Measurements from ENCODE around the gene PDE10A.
"Not testable (repeated sequence)": the region's sequence is repeated elsewhere in the genome, so short reads cannot be mapped to it uniquely, and the experiment has no call there.

PDE10A gene

DNA sequence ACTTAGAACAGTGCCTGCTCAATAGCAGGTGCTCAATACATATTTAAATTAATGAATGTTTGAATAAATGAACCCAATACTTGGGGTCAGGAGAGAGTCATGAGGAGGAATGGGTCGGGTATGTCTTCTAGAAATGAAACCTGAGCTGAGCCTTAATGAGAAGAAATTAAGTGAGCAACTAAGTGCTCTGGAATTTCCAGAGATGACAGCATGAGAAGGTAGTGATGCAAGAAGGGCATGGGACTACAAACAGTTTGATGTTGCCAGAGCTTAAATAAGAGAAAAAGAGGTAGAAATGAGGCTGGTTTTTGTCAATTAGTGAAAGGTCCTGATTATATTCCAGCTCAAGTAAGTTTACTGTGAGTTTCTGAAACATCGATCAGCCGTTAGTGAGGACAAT lies 82.9 kb downstream of the PDE10A start:
- no peak for DNase-seq

DNA sequence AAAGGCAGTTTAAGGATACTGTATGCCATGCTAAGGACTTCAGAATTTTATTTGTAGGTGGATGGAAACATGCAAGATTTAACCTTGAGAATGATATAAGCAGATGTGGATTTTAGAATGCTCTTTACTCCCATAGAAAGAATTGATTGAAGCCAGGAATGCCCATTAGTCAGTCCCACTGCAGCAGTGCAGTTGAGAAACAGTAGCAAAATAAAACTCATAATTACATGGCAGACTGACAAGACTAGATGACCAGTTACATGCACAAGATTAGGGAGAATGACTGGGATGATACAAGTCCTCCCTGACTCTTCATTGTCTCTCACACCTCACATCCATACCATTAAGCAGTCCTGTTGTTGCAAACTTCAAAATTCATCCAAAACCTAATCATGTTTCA lies 83.9 kb downstream of the PDE10A start:
- DNase-seq: no peak

DNA sequence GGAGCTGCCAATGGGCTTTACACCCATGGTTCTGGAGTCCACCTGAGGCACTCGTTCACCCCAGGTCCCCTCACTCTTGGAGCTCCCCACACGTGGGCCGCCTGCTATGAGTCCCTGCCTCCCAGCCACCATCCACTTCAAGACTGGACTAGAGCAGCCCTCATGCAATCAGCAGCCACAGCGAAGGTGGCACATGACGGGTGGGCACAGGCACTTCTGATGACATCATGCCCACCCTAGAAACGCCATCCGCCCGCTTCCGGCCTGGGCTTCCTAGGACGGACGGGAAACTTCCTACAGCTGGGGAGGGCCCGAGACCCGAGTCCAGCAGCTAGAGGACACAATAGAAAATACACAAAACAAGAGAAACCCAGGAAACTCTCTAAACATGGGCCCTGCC lies 85.5 kb downstream of the PDE10A start:
- no peak for DNase-seq

DNA sequence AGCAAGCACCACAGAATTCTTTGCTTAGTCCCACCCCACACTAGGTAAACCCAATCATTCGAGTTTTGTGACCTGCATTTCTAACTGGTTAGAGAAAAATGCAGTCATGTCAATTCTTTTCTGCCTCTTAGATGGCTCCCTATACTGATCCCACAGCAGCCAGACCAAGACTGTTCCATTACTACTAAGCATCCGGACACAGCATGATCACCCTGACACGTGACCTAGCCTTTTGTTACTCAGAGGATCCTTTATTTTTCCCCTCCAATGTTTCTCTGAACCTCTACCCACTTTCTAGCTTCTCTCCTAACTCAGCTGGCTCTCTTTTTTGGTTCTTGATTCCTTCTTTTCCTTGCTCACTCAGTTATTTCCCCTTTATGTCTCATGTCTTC lies 87.9 kb downstream of the PDE10A start:
- DNase-seq: no peak

DNA sequence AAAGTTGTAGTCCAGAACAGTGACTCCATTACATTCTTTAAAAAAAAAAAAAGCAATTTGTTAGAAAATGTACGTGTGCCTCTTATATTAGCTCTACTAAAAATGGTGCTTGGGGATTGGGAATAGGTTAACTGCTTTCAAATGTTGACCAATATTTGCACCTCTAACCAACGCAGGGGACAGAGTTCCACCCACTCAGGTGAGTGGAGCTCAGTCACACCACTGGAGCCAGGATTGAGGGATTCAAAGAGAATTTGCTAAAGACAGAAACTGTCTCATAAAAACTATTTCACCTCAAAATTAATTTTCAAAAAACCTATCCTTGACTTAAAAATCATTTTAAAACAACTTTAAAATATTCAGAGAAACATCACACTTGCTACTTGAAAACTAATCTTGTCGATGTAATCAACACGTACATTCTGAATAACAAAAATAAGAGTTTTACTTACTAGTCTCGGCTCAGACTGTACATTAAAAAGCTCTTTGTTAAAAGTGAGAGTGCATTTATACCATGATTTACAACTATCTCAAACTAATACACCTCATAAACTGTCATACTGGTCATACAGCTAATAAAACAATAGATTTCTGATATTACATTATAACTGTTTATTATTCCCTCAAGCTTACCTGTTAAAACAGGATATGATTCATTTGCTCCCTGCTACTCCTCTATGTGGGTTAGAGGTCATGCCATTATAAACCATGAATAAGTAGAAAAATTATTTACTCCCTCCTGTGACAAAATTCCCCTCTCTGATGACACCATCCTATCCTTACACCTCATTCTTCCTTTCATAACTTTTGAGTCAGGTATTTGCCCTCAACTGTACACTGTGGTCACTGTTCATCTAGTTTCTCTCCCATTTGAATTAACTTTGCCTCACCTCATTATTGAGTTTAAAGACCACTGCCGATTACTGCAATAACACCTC lies 88.6 kb downstream of the PDE10A start:
- no peak for DNase-seq

DNA sequence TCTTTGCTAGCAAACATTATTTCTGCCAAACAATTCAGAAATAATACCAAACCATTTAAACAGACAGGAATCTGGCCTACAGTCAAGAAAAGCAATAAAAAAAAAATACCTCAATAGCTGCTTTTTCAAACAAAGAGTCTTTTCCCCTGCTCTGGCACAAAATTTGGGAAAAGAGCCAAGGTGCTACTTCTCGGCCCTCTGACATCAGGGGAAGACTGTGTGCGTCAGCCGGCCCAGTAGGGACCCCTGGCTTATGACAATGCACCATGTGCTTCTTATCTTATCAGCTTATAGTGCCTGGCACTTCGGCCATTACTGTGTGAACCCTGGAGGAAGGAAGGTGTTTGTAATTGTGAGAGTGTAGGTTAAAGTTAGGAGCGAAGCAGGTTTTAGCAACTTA lies 89.4 kb downstream of the PDE10A start:
- DNase-seq: no peak

DNA sequence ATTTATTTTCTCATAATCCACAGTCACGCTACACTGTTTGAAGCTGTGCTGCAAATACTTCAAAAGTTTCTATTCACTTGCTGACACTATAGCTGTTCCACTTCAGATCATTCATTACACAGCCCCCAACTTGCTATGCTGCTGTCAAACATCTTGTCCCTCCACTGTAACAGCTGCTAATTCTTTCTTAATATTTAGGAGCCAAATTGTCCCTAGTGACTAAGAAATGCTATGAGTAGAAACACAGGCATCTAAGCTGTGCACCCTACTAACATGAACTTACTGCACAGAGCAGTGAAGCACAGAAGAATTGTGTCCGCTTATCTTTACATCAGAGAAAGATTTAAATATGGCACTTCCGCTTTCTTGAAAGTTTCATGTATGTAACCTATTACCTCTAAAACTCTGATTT lies 91.3 kb downstream of the PDE10A start:
- DNase-seq: no peak

DNA sequence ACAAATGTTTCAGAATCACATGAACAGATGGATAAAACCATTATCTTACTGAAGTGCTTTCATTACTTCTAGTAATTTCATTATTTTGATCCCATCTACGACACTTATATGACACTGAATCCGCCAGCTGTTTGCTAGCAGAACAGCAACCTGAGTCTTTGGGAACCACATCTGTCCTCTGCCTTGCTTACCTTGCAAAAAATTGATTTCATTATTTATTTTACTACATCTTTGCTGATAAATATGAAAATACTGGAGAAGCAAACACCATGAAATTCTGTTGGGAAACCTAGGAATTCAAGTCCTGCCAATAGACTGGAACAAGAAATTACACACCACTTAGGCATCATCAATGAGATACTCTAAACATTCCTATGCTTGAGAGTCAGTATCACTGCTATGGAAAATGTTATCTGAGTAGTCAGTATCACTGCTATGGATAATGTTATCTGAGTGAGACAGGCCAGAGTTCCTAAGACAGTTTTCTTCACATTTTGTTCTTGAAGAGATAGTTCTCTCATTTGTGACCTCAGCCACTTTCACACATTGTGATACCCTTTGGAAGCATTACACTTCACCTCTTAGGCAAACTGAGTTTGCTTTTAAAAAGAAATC lies 91.9 kb downstream of the PDE10A start:
- no peak for DNase-seq

DNA sequence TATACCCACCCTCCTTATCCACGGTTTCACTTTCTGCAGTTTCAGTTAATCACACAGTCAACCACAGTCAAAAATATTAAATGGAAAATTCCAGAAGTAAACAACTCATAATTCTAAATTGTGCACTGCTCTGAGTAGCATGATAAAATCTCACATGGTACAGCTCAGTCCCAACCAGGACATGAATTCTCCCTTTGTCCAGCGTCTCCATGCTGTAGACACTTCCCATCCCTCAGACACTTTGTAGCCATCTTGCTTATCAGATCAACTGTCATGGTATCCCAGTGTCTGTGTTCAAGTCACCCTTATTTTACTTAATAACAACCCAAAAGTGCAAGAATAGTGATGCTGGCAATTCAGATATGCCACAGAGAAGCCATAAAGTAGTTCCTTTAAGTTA lies 94.7 kb downstream of the PDE10A start:
- no peak for DNase-seq

DNA sequence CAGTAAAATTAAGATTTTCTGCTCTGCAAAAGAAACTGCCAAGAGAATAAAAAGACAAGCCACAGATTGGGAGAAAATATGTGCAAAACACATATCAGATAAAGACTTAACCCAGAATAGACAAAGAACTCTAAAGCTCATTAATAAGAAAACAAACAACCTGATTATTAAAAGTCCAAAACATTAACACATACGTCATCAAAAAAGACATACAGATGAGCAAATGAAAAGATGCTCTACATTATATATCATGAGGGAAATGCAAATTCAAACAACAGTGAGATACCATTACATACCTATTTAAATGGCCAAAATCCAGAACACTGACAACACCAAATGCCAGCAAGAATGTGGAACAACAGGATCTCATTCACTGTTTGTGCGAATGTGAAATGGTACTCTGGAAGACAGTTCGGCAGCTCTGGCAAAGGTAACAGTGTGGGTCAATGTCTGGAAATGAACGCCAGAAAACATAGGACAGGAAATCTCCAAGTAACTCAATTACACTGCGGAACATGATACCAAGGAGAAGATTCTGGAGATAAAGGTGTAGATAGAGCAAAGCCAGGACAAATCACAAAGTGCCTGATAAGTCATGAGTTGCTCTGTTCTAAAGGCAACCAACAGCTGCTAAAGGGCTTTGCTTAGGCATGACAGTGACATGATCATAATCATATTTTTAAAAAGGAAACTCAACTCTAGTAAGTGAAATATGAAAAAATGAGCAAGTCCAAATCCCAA lies 96.8 kb downstream of the PDE10A start:
- DNase-seq: no peak

DNA sequence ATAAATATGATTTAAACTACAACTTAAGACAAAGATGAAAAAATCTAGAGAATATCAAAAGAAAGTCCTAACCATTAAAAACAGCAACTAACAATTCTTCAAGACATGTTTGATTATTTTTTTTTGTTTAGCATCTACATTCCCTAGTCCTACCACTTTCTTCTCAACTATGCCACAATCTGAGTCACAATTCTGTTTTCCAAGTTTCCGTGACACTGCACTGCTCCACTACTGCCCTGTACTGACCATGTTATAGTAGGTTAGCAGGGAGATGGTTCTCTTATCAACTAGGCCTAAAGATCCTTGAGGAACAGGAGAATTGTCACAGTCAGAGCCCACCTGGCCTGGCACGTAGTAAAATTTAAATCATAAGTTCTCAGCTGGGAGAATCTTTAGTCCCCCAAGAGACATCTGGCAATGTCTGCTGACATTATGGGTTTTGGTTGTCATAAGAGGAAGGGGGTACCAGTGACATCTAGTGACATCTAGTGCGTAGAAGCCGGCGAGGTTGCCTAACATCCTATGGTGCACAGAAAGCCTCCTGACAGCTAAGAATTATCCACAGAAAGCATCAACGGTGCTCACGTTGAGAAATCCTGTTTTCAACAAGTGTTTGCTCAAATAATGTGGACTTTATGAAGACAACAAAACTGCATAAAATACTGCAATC lies 100.5 kb downstream of the PDE10A start:
- DNase-seq: no peak

DNA sequence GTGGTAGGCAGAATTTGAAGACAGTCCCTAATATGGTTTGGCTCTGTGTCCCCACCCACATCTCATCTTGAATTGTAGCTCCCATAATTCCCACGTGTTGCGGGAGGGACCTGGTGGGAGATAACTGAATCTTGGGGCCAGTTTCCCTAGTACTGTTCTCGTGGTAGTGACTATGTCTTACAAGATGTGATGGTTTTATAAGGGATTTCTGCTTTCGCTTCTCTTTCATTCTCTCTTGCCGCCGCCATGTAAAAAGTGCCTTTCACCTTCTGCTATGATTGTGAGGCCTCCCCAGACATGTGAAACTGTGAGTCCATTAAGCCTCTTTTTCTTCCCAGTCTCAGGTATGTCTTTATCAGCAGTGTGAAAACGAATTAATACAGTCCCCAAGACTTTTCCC lies 103.4 kb downstream of the PDE10A start:
- DNase-seq: no peak

DNA sequence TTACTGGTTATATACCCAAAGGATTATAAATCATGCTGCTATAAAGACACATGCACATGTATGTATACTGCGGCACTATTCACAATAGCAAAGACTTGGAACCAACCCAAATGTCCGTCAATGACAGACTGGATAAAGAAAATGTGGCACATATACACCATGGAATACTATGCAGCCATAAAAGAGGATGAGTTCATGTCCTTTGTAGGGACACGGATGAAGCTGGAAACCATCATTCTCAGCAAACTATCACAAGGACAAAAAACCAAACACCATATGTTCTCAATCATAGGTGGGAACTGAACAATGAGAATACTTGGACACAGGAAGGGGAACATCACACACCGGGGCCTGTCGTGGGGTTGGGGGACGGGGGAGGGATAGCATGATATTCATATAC lies 104.9 kb downstream of the PDE10A start:
- not testable (repeated sequence) for DNase-seq

DNA sequence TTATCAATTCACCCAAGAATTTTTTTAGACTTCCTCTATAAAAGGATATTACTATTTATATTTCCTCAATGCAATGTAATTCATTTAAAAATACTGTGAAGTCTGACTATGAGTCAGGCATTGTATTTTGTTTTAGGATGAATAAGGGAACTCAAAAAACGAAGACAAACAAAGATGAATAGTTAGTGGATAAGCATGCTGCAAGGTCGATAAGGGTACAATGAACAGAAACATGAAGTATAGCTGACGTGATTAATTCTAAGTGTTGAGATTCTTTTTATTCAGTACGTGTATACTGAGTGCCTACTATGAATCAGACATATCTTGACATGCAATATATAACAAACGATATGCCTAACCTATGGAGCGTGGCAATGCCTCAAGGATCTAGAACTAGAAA lies 105.4 kb downstream of the PDE10A start:
- no peak for DNase-seq

DNA sequence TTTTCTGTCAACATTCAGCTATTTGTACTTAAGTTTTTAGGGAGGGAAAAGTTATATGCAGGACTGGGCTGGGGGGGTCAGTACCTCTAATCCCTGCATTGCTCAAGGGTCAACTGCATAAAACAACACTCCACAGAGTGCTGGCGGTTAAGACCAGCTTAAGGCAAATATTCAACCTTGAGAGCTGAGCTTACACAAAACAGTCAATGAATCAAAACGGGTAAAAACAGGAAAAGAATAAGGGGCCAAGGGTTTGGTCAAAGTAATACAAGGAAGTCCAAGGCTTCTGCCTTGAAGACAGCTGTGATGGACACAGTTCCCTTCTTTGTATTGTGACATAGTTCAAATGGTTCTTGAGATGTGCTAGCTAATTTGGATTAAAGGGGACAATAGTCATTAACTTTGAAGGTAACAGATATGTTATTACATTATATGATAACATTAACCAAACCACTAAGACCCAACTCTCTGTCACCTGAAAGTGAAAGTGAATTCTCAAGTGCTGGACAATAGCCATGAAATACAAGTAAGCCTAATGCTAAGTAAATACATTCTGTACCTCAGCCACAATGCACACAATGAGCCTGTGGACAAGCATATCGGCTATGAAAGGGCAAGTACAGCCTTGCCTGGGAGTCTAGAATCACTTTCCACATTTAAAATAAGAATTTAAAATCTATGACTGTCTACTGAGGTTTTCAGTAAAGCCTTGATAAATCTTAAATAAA lies 106.8 kb downstream of the PDE10A start:
- DNase-seq: no peak

DNA sequence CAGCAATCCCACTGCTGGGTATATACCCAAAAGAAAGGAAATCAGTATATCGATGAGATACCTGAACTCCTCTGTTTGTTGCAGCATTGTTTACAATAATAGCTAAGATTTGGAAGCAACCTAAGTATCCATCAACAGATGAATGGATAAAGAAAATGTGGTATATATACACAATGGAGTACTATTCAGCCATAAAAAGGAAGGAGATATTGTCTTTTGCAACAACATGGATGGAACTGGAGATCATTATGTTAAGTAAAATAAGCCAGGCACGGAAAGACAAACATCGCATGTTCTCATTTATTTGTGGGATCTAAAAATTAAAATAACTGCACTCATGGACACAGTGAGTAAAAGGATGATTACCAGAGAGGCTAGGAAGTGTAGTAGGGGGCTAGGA lies 108.4 kb downstream of the PDE10A start:
- not testable (repeated sequence) for DNase-seq

DNA sequence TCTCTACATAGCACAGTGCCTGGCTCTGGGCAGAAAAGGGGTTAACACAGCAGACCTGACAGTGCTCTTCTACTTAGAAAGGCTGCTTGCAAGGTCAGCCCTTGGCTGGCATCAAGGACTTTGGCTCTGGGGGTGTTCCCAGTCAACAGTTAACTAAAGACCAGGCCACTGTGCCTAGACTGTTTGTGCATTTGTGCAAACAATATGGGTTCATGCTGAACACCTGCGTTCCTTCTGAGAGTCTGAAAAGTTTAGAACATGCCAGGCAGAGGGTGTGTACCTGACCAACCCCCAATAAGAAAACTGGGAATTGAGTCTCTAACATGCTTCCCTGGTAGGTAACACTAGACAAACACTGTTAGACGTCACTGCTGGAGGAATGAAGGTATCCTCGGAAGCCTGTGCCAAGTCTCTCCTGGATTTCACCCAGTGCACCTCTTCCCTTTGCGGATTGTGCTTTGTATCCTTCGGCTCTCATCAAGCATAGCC lies 110.7 kb downstream of the PDE10A start:
- no peak for DNase-seq

DNA sequence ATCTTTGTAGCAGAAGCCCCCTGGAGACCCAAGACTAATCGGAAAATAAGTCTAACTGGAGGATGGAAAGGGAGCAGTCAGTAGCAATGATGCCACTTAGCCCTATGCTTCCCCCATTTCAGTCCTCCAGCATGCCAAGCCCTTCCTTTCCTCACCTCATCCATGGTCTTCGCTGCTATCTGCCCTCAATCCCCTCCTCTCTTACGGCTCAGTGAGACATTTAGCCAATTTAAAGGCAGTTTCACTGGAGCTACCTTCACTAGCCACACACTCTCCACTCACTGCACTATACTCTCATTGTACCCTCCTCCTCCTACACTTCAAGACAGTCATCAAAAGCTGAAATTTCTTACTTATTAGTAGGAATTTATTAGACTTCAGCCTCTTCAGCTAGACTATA lies 111.2 kb downstream of the PDE10A start:
- no peak for DNase-seq

DNA sequence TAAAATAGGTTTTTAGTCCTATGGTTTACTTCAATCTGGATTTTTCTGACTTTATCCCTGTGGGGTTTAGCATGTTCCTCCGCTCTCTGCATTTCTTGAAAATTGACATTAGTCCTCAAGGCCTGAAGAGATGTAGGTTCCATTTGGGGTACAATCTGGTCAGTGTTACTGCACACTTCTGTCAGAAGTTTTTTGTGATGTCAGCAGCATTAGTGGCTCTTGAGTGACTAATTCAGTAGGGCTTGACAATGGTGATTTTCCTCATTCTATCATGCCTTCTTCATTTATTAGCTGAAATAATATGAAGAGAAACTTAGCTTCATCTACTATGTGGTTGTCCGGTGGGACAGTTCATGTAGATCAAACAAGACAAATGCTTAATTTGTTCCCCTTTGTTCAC lies 114.6 kb downstream of the PDE10A start:
- DNase-seq: no peak

DNA sequence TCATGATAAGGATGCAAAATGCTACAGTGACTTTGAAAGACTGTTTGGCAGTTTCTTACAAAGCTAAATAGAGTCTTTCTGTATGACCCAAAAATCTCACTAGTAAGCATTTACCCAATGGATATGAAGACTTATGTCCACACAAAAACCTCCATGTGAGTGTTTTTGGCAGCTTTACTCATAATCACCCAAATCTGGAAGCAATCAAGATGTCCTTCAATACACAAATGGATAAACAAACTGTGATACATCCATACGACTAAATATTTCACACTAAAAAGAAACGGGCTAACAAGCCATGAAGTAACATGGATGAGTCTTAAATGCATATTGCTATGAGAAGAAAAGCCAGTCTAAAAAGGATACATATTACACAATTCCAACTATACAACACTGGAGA lies 117.2 kb downstream of the PDE10A start:
- no peak for DNase-seq

DNA sequence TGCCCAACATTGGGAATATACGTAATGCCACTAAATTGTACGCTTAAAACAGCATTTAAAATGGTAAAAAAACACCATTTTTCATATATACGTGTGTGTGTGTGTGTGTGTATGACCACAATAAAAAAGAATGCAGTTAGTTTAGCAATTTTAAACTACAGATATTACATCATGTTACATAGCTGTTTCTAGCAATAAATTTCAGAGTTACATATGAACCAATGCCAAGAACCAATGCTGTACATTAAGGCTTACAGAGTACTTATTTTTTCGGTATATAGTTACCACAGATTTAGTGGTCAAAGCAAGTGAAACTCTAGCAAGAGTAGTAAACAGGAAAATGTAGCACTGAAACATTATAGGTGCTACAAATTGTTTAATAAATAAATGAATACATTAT lies 119.3 kb downstream of the PDE10A start:
- no peak for DNase-seq

DNA sequence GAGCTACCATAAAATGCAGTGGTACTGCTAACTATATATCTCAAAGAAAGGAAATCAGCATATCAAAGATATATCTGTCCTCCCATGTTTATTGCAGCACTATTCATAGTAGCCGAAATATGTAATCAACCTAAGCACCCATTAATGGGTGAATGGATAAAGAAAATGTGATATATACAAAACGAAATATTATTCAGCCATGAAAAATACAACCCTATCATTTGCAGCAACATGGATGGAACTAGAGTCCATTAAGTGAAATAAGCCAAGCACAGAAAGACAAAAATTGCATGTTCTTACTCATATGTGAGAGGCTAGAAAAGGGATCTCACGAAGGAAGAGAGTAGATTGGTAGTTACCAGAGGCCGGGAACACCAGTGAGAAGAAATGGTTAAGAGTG lies 126.1 kb downstream of the PDE10A start:
- DNase-seq: no peak

All from NCI-H1436 (cell line).